Smooth muscle cell (in vitro differentiated cells): ENCODE data around the gene RACK1. TPM values are rescaled to one million over a fixed set of nuclear protein-coding genes. Genes with fewer than 3 reads are reported as not detected.
"Not testable (repeated sequence)": the region's sequence is repeated elsewhere in the genome, so short reads cannot be mapped to it uniquely, and the experiment has no call there.

Source experiments
- DNase-seq: peaks from one replicate; lab custom pipeline; 2025; ENCODE audit not compliant: unreplicated experiment; lab: John Stamatoyannopoulos, UW
- H2AFZ ChIP-seq: fragments of 200-600 bp; sonication (generic); 2 replicates; pipeline ENCODE4 v1.6.0; 2016; ENCODE audit warnings: antibody characterized with exemption, low read depth, mild to moderate bottlenecking
- H3F3A ChIP-seq: fragments of 200-600 bp; sonication (generic); 2 replicates; pipeline ENCODE4 v1.6.0; 2017; ENCODE audit warnings: antibody characterized with exemption, low read depth
- H3K27ac ChIP-seq: fragments of 200-600 bp; sonication (generic); 2 replicates; pipeline ENCODE4 v1.5.1; 2016; ENCODE audit warnings: low read depth, mild to moderate bottlenecking
- H3K27me3 ChIP-seq: fragments of 200-600 bp; sonication (generic); 2 replicates; pipeline ENCODE4 v1.6.1; 2016; ENCODE audit warnings: low read depth, mild to moderate bottlenecking
- H3K36me3 ChIP-seq: fragments of 200-600 bp; sonication (generic); 2 replicates; pipeline ENCODE4 v1.5.1; 2016; ENCODE audit warnings: low read depth
- H3K4me1 ChIP-seq: fragments of 200-600 bp; sonication (generic); 2 replicates; pipeline ENCODE4 v1.5.1; 2016; ENCODE audit warnings: low read depth
- H3K4me2 ChIP-seq: fragments of 200-600 bp; sonication (generic); 2 replicates; pipeline ENCODE4 v1.6.0; 2016; ENCODE audit warnings: mild to moderate bottlenecking
- H3K4me3 ChIP-seq: fragments of 200-600 bp; sonication (generic); 2 replicates; pipeline ENCODE4 v1.5.1; 2016; ENCODE audit warnings: mild to moderate bottlenecking
- H3K79me2 ChIP-seq: fragments of 200-600 bp; sonication (generic); 2 replicates; pipeline ENCODE4 v1.6.0; 2016; ENCODE audit warnings: low read depth, mild to moderate bottlenecking
- H3K9ac ChIP-seq: fragments of 200-600 bp; sonication (generic); 2 replicates; pipeline ENCODE4 v1.6.0; 2016; ENCODE audit warnings: low read depth
- H3K9me3 ChIP-seq: fragments of 200-600 bp; sonication (generic); replicated peaks from 2 replicates; pipeline ENCODE4 v1.5.1; 2016; ENCODE audit warnings: low read depth
- H4K20me1 ChIP-seq: fragments of 200-600 bp; sonication (generic); 2 replicates; pipeline ENCODE4 v1.6.0; 2016; ENCODE audit warnings: low read depth
- WGBS: methylation state at CpG from one replicate; pipeline ENCODE4 v1.1.7; 2016; ENCODE audit warnings: low lambda C conversion rate; 5-methylcytosine and 5-hydroxymethylcytosine counted together
- polyA plus RNA-seq: library from polyadenylated mRNA; unstranded; fragments of >200 nt; fragmentation: Nextera tagmentation; extraction: Ambion mirVana; gene quantifications from 2 replicates; pipeline ENCODE4 v1.2.1, GENCODE V29; 2016
- total RNA-seq: library from RNA; depleted of rRNA; stranded (reverse); fragments of >200 nt; gene quantifications from 2 replicates; pipeline ENCODE4 v1.2.3, GENCODE V29; 2014
- TF ChIP-seq, protein P1 (sequence below): fragments of 200-600 bp; sonication (generic); IDR thresholded peaks from 2 replicates; pipeline ENCODE4 v1.5.1; 2017; ENCODE audit warnings: borderline replicate concordance, mild to moderate bottlenecking, antibody characterized with exemption; ENCODE audit not compliant: insufficient read depth, poor library complexity, severe bottlenecking

RACK1 gene
- total and polyA plus RNA-seq, 2 experiments from 2014 or later, result 617 to 2,098 TPM

DNA sequence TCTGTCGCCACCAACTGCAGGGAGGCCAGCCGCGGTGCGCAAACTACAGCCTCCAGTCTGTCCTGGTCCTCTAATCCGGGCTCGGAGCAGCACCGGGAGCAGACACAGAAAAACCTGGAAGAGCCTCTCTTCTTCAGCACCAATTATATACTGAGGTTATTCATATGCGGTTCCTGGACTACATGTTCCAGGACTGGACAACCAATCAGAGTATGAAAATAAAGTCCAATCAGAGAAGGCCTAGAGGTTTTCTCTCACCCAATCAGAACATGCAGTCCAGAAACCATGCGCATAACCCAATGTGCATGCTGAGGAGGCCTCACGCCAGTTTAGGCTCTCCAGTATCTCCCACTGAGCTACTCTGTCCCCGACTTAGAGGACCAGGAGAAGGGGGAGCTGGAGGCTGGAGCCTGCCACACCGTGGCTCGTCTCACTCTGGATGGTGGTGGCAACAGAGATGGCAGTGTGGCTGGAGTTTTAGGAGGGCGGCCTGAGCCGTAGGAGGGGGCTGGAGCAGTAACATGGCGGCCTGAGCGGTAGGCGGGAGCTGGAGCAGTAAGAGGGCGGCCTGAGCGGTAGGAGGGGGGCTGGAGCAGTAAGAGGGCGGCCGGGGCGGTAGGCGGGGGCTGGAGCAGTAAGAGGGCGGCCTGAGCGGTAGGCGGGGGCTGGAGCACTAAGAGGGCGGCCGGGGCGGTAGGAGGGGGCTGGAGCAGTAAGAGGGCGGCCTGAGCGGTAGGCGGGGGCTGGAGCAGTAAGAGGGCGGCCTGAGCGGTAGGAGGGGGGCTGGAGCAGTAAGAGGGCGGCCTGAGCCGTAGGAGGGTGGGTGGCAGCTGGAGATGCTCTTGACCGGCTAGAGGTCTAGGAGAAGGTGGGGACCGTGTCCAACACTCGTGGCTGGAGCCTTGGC lies 37.6 kb upstream of the RACK1 start:
- H2AFZ ChIP-seq, result peak overlapping the region; percentile 74
- DNase-seq, result no peak
- H4K20me1 ChIP-seq, result peaks cover 31% of the 10 kb centered on the region
- H3F3A ChIP-seq, result no peaks in the 10 kb centered on the region
- H3K4me2 ChIP-seq, result peak overlapping the region; percentile 89
- WGBS, result under 1% methylated on average over 25 of the region's 40 CpGs
- H3K9ac ChIP-seq, result peak overlapping the region; percentile 54
- H3K4me1 ChIP-seq, result peaks cover 7% of the 10 kb centered on the region
- H3K9me3 ChIP-seq, result no peaks in the 10 kb centered on the region
- no peaks in the 10 kb centered on the region for H3K27me3 ChIP-seq
- peak overlapping the region; percentile 53 for H3K27ac ChIP-seq
- peaks cover 17% of the 10 kb centered on the region for H3K79me2 ChIP-seq
- H3K4me3 ChIP-seq, result peak overlapping the region; percentile 73
- H3K36me3 ChIP-seq, result no peaks in the 10 kb centered on the region
- TF ChIP-seq, protein P1, sequence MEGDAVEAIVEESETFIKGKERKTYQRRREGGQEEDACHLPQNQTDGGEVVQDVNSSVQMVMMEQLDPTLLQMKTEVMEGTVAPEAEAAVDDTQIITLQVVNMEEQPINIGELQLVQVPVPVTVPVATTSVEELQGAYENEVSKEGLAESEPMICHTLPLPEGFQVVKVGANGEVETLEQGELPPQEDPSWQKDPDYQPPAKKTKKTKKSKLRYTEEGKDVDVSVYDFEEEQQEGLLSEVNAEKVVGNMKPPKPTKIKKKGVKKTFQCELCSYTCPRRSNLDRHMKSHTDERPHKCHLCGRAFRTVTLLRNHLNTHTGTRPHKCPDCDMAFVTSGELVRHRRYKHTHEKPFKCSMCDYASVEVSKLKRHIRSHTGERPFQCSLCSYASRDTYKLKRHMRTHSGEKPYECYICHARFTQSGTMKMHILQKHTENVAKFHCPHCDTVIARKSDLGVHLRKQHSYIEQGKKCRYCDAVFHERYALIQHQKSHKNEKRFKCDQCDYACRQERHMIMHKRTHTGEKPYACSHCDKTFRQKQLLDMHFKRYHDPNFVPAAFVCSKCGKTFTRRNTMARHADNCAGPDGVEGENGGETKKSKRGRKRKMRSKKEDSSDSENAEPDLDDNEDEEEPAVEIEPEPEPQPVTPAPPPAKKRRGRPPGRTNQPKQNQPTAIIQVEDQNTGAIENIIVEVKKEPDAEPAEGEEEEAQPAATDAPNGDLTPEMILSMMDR, result no peak

DNA sequence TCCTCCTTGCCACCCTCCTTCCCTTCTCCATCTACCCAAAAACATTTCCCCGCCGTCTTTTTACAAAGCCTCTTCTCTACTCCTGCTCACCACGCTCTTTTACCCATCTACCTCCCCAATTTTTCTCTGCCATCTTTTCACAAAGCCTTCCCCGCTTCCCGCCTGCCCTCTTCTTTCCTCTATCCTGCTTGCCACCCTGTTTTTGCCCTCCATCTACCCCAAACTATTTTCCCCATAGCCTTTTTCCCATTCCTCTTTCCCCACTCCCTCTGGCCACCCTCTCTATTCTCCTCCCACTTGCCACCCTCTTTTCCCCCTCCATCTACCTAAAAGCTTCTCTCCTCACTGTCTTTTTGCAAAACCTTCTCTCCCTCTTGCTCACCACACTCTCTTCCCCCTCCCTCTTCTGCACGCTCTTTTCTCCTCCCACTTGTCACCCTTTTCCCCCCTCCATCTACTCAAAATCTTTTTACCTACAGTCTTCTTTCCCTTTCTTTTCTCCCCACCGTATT lies 36.6 kb upstream of the RACK1 start:
- no peak overlapping the region for H3K9ac ChIP-seq

DNA sequence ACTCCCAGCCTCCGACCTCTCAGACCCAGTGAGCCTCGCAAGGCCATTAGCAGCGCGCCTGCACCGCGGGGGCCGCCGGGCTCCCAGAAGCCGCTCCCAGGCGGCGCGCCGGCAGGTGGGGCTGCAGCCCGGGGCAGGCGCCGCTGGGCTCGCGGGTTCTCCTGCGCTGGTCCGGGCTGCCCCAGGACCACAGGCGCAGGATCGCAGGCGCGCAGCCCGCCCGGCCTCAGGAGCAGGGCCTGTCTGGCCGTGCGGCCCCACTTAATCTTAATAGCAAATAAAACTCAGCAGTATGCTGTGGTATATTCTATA lies 29.7 kb upstream of the RACK1 start:
- H3K79me2 ChIP-seq, H4K20me1 ChIP-seq, H3K9ac ChIP-seq, H3K36me3 ChIP-seq, H3K4me1 ChIP-seq, H3K27ac ChIP-seq, DNase-seq, H3K9me3 ChIP-seq, H3F3A ChIP-seq, H3K27me3 ChIP-seq: not testable (repeated sequence)
- Histone ChIP-seq H3K4me2 (peak overlapping the region; percentile 88), H2AFZ (peak overlapping the region; percentile 79), H3K4me3 (peak overlapping the region; percentile 48)
- TF ChIP-seq, protein P1, result peak; percentile 28
- 5% methylated on average over 27 of the region's 28 CpGs for WGBS

More for the DNA sequence above, 36.6 kb upstream of the RACK1 start:
- Histone ChIP-seq H3K27ac (no peak overlapping the region), H3K4me2 (peak overlapping the region; percentile 89), H3K27me3 (no peaks in the 10 kb centered on the region), H4K20me1 (peaks cover 21% of the 10 kb centered on the region), H3K4me3 (peak overlapping the region; percentile 73), H3K79me2 (peaks cover 15% of the 10 kb centered on the region), H2AFZ (peak overlapping the region; percentile 56), H3F3A (no peaks in the 10 kb centered on the region), H3K4me1 (peaks cover 7% of the 10 kb centered on the region), H3K36me3 (no peaks in the 10 kb centered on the region), H3K9me3 (no peaks in the 10 kb centered on the region)
- 1% methylated on average over 7 of the region's 7 CpGs for WGBS
- DNase-seq, result no peak
- TF ChIP-seq, protein P1, result no peak

- H2AFZ ChIP-seq, result no peak overlapping the region
- no peak for DNase-seq
- no peaks in the 10 kb centered on the region for H3K4me1 ChIP-seq
- H3K36me3 ChIP-seq, result no peaks in the 10 kb centered on the region
- no peaks in the 10 kb centered on the region for H3K79me2 ChIP-seq
- no peak overlapping the region for H3K27ac ChIP-seq
- H3K9me3 ChIP-seq, result no peaks in the 10 kb centered on the region
- no peaks in the 10 kb centered on the region for H4K20me1 ChIP-seq
- TF ChIP-seq, protein P1, result no peak
- peaks cover 4% of the 10 kb centered on the region for H3F3A ChIP-seq
- 87% methylated on average over 3 of the region's 3 CpGs for WGBS
- H3K9ac ChIP-seq, result no peak overlapping the region
- H3K4me2 ChIP-seq, result no peak overlapping the region
- H3K27me3 ChIP-seq, result no peaks in the 10 kb centered on the region
- no peak overlapping the region for H3K4me3 ChIP-seq
Observed at GRCh38 chr5:181271081-181271480, 27.4 kb upstream of the RACK1 start.

DNA sequence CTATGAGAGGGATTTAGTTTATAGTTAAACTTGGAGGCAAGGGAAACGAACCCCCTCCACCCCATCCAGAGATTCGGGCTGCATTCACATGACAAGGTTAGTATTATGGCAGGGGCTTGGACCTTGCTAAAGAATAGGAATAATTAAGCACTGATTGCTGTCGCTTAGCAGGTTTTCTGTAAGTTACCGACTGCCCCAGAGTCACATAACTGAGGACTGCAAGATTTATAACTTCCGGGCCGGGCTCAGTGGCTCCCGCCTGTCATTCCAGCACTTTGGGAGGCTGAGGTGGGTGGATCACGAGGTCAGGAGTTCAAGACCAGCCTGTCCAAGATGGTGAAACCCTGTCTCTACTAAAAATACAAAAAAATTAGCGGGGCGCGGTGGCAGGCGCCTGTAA lies 24.2 kb upstream of the RACK1 start:
- not testable (repeated sequence) for H3K79me2 ChIP-seq, H3K4me1 ChIP-seq, H4K20me1 ChIP-seq, H2AFZ ChIP-seq, H3K27ac ChIP-seq, H3K36me3 ChIP-seq, H3F3A ChIP-seq, H3K4me3 ChIP-seq, H3K27me3 ChIP-seq, H3K9me3 ChIP-seq, H3K4me2 ChIP-seq, DNase-seq, H3K9ac ChIP-seq
- 73% methylated on average over 12 of the region's 12 CpGs for WGBS
